Measurements from ENCODE around the gene INPP5A.

DNA sequence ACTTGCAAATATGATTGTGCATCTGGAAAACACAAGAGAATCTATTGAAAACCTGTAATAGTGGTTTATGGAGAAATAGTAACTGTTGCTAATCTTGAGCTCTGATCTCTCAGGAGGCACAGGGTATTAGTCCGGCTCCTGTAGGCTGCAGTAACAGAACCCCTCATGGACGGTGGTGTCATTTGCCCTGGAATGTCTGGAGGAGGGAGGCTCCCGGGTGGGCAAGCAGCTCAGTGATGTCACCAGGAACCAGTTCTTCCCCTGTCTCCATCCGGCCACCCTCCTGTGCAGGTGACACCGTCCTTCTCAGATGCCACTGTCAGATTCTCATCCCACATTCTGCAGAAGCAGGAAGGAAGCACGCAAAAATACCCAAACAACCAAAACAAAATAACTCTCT lies 29.3 kb downstream of the INPP5A start:
- TF ChIP-seq ATF4 (CRISPR knock-in tag; IDR thresholded peaks at IDR 0.05): no peak
- TF ChIP-seq NONO (IDR thresholded peaks at IDR 0.05): no peak
- no peak for TF ChIP-seq NONO (CRISPR knock-in tag; conservative IDR thresholded peaks at IDR 0.05)
- no peak for TF ChIP-seq RAD21 (CRISPR knock-in tag; IDR thresholded peaks at IDR 0.05)
- TF ChIP-seq, protein P1, sequence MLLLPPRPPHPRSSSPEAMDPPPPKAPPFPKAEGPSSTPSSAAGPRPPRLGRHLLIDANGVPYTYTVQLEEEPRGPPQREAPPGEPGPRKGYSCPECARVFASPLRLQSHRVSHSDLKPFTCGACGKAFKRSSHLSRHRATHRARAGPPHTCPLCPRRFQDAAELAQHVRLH (CRISPR knock-in tag; IDR thresholded peaks at IDR 0.05; ENCODE audit: borderline replicate concordance, low read depth): no peak
- TF ChIP-seq ZBTB33 (CRISPR knock-in tag; IDR thresholded peaks at IDR 0.05): no peak
- TF ChIP-seq ZNF747 (CRISPR knock-in tag; IDR thresholded peaks at IDR 0.05; ENCODE audit: borderline replicate concordance): no peak
- no peak for TF ChIP-seq TOE1 (CRISPR knock-in tag; IDR thresholded peaks at IDR 0.05)
- TF ChIP-seq TSC22D2 (CRISPR knock-in tag; IDR thresholded peaks at IDR 0.05; ENCODE audit: borderline replicate concordance): no peak
- no peak for TF ChIP-seq GLI4 (CRISPR knock-in tag; IDR thresholded peaks at IDR 0.05; ENCODE audit: borderline replicate concordance)
- no peak for TF ChIP-seq BRCA1 (CRISPR knock-in tag; IDR thresholded peaks at IDR 0.05)
- TF ChIP-seq, protein P2, sequence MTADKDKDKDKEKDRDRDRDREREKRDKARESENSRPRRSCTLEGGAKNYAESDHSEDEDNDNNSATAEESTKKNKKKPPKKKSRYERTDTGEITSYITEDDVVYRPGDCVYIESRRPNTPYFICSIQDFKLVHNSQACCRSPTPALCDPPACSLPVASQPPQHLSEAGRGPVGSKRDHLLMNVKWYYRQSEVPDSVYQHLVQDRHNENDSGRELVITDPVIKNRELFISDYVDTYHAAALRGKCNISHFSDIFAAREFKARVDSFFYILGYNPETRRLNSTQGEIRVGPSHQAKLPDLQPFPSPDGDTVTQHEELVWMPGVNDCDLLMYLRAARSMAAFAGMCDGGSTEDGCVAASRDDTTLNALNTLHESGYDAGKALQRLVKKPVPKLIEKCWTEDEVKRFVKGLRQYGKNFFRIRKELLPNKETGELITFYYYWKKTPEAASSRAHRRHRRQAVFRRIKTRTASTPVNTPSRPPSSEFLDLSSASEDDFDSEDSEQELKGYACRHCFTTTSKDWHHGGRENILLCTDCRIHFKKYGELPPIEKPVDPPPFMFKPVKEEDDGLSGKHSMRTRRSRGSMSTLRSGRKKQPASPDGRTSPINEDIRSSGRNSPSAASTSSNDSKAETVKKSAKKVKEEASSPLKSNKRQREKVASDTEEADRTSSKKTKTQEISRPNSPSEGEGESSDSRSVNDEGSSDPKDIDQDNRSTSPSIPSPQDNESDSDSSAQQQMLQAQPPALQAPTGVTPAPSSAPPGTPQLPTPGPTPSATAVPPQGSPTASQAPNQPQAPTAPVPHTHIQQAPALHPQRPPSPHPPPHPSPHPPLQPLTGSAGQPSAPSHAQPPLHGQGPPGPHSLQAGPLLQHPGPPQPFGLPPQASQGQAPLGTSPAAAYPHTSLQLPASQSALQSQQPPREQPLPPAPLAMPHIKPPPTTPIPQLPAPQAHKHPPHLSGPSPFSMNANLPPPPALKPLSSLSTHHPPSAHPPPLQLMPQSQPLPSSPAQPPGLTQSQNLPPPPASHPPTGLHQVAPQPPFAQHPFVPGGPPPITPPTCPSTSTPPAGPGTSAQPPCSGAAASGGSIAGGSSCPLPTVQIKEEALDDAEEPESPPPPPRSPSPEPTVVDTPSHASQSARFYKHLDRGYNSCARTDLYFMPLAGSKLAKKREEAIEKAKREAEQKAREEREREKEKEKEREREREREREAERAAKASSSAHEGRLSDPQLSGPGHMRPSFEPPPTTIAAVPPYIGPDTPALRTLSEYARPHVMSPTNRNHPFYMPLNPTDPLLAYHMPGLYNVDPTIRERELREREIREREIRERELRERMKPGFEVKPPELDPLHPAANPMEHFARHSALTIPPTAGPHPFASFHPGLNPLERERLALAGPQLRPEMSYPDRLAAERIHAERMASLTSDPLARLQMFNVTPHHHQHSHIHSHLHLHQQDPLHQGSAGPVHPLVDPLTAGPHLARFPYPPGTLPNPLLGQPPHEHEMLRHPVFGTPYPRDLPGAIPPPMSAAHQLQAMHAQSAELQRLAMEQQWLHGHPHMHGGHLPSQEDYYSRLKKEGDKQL (CRISPR knock-in tag; IDR thresholded peaks at IDR 0.05; ENCODE audit: low read depth): no peak
- no peak for TF ChIP-seq CTCF (CRISPR knock-in tag; IDR thresholded peaks at IDR 0.05)
- no peak for TF ChIP-seq GATAD2A (CRISPR knock-in tag; IDR thresholded peaks at IDR 0.05)

All from HepG2 (cell line).